Inflammatory macrophage treated with lipopolysaccharide for 1 hour (primary cell): ENCODE results near the gene AMACR.
A peak's percentile ranks its signal among the peaks of the same experiment; 100 is the strongest.

ENCODE experiments used
- DNase-seq, 2 donors: peaks; one replicate each; pipeline ENCODE4 v3.0.0-alpha.2; 2020 to 2022

The AMACR gene

DNA sequence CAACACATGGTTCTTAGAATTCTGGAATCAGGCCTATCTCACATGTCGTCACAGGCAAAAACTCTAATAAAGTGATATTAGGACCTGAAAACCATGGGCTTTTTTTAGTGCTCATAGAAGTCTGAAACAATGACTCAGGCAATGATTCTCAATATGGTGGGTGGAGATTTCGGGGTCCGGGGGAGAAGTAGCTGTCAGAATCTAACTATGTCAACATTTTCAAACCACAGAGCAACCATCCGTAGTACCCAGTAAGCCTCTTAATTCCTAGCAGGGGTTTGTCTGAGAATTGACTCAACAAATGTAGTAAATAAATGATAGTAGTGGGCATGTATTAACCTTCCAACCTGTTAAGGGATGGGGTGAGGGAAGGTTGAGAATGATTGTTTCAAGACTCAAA lies 2.6 kb downstream of the AMACR start:
- DNase-seq: no peak

DNA sequence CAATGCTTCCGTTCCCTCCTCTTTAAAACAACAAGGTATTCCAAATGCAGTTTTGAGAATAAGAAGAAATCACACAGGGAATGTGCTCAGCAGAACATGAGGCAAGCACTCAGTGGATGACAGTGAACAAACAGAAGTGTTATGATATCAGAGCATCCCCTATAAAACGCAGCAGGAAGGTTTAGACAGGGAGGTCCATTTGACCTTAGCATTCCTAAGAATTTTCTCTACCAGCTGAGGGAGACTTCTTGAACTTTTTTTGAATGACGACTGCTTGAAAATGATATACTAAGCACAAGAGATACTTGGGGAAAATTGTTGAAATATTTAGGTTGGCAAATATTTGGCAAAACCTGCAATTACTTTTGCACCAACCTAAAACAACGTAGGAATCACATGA lies 3.9 kb downstream of the AMACR start:
- no peak for DNase-seq

DNA sequence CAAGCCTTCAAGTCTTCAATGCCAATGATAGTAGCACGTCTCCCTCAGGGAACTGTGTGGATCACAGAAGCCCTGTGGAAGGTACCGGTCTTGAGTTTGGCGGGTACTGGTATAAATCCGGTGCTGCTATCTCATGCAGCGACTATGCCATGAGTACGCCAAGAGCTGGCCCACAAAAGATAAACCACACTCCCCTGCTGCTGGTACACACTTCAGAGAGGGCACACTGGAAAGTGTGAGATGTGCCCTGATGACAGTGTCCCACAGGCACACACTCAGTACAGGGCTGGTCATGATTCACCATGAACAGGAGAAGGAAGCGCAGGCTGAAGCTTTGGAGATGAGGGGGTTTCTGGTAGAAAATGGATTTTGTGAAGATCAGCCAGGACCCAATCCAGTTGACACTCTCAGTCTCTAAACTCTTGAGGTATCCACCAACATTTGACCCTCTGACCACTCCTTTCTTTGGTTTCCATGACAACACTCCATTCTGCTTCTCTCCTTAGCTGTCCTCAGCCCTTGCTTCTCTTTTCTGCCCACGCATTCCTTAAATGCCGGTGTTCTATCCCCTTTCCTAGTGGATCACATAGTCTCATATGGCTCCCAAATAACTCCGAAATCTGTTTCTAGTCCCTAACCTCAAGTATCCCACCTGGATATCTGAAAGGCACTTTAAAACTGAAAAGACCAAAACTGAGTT lies 5.1 kb downstream of the AMACR start:
- no peak for DNase-seq

DNA sequence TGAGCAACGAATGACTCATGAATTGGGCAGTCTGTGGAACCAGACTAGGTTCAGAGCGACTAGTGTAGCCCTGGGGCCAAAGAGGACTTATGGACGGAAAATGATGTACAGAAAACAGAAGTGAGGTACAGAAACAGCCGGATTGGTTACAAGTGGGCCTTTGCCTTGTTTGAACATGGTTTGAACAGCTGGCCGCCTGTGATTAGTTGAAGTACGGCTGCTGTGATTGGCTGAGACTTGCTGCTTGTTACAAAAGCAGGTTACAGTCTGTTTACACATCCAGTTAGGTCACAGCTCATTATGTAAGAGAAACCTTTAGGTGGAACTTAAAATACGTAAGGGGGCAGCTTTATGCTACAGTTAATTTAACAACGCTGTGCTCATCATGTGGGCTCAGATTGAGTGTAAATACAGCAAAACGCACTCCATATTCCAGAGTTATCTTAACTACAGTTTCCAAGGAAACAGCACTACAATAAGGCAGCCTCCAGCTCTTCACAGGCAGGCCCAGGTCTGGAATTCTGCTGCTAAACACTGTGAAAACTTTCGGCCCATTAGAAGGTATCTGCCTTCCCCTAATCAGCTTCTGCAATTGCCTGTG lies 6.5 kb downstream of the AMACR start:
- DNase-seq: no peak

DNA sequence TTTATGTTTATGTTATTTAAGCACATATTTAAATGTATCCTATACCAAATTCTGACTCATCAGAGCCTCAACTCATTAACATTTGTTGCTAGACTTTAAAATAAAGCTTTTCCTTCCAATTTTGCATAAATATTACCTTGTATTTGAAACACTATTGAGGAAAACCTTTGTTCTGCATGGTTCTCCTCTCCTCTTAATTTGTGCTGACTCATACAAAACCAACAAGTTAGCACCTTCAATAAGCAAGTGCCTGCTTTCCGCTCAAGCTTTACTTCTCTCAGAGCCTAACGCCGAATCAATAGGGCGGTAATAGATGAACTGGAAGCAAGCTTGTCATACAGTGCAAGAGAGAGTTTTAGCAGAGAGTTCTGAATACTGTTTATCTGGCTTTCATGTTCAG lies 7.9 kb downstream of the AMACR start:
- DNase-seq: no peak

DNA sequence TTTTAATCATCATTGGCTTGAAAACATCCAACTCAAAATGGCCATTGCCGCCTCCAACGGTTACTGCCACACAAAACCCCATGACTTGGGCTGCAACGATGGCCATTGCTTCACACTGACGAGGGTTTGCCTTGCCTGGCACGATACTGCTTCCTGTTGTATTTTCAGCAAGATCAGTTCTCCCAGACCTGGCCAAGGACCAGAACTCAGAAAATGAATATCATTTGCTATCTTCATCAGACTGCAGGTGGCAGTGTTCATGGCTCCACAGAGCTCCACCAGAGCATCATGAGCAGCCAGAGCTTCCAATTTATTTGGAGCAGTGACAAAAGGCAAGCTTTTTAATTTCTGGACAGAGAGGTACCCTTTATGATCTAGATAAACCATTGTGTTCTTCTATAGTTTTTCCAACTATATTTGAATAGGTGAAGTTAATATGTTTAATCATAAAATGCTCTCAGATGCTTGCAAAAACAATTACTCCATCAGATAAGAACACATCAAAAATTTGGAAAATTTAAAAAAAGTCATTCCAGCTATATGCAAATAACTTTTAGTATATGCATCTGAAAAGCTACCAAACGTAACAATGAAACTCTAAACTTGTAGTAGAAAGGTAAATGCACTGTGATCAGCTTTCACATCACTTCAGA lies 10.4 kb downstream of the AMACR start:
- DNase-seq: peak; percentile 26 to 48

DNA sequence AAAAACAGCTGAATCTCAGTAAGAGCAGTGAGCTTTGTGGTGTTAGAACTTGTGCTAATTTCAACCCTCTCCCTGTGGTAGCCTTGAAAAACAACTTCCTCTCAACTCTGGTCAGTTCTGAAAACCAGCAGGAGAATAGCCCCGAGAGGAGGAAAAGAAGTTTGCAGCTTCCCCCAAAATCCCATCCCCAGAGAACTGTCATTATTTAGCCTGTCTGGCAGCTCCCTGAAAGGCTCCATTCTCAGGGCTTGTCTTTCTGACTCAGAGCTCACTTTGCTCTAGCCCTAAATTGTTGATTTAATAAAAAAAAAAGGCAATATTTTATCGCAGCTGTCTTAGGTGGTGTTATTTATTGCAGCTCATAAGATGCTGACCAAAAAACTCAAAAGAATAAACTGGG lies 12.0 kb downstream of the AMACR start:
- DNase-seq: no peak

DNA sequence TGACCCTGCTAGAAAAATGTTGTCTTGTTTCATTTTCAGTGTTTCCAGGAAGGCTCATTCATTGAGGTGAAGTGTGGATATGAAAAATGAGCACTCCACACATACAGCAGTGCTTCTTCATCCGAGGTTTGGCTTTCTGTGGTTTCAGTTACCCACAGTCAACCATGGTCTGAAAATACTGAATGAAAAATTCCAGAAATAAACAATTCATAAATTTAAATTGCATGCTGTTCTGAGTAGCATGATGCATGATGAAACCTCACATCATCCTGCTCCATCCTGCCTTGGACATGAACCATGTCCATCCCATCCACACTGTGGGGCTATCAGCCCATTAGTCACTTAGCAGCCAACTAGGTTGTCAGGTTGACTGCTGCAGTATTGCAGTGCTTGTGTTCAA lies 13.0 kb downstream of the AMACR start:
- no peak for DNase-seq

DNA sequence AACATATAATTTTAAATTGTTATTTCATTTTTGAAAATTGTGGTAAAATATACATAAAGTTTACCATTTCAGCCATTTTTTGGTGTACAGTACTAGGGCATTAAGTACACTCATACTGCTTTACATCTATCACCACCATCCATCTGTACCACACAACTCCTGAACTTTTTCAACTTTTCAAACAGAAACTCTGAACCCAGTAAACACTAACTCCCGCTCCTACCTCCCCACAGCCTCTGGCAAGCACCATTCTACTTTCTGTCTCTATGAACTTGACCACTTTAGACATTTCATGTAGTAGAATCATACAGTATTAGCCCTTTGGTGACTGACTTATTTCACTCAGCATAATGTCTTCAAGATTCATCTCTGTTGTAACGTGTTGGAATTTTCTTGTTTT lies 15.0 kb downstream of the AMACR start:
- DNase-seq: no peak

DNA sequence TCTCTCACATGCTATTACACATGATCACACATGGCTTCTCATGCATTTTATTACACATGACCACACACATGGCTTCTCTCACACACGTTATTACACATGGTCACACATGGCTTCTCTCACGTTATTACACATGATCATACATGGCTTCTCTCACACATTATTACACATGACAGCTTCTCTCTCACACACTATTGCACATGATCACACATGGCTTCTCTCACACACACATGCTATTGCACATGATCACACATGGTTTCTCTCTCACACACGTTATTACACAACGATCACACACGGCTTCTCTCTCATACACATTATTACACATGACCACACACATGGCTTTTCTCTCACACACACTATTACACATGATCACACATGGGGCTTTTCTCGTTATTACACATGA lies 22.4 kb downstream of the AMACR start:
- no peak for DNase-seq

DNA sequence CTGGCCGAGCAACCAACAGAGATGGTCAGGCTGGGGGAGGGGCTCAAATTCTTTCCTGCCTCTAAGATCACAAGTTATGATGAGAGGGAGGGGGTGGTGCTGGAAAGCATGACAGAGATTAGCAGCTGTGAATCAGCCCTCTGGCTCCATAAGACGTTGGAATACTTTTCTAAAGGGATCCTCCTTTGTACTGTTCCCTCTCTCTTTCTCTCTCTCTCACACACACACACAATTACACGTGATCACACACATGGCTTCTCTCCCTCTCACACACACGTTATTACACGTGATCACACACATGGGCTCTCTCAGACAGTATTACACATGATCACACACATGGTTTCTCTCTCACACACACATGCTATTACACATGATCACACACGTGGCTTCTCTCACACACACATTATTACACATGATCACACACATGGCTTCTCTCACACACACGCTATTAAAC lies 23.2 kb downstream of the AMACR start, which contains the start of gene SLC45A2:
SLC45A2 (minus strand) TSS at position 23 of the 454 bp plus-strand sequence. CDS start 110 bp downstream, outside the sequence.
- DNase-seq: no peak

DNA sequence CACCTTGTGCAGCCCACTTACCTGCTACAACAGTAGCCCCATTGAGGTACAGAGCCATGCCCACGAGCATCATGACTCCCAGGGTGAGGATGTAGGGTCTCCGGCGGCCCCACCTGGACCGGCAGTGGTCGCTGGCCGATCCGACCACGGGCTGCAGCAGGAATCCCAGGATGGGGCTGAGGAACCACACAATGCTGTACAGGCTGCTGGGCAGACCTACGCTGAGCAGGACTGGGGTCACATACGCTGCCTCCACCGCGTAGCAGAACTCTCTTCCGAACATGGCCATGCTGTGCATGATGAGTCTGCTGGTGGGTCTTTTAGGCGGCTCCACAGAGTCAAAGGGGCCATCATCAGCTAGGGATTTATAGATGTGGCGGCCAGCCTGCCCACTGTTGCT lies 23.7 kb downstream of the AMACR start:
- DNase-seq: no peak

DNA sequence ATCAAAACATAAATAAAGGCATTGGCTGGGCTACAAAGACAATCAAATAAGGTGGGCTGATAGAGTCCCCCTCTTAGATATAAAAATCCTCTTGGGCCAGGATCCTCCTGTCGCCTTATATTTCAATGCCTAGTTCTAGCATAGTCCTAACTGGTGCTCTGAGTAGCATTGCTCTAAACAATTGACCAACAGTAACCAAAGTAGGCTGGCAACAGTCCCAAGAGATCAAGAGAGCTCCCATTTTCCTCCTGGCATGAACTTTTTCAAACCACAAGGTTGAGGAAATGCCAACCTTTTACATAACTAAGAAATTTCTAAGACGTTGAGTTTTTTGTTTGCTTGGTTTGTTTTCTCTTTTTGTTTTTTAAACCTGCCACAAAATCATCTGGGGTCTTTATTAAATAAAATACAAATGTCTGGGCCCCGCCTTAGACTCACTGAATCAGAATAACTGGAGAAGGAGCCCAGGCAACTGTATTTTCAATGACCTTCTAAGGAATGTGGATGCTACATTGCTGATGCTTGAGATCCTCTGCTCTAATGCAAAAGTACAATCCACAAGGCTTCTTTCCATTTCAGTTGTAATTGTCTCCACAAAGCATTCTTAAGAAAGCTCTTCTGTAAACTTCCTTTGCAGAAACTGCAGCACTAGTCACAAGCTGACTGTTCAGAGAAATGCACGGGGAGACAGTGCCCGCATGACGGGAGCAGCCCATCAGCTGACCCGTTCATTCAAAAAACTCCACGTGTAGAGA lies 26.3 kb downstream of the AMACR start:
- DNase-seq: no peak

DNA sequence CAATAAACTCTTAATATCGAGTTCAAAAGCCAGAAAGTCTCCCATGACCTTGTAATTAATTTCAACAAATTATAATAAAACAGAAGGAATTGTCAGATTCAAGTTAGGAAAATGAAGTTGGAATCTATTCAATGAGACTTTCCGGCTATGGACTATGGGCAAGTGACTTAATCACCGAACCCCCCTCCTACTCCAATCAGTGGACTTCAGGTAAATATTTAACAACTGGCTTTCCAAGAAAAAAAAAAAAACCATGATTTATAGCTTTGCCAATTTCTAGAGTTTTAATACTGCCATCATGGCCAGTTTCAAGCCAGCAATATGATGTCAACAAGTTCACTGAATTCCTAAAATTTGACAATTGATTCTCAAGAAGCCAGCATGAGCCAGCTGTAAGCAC lies 27.8 kb downstream of the AMACR start:
- no peak for DNase-seq

DNA sequence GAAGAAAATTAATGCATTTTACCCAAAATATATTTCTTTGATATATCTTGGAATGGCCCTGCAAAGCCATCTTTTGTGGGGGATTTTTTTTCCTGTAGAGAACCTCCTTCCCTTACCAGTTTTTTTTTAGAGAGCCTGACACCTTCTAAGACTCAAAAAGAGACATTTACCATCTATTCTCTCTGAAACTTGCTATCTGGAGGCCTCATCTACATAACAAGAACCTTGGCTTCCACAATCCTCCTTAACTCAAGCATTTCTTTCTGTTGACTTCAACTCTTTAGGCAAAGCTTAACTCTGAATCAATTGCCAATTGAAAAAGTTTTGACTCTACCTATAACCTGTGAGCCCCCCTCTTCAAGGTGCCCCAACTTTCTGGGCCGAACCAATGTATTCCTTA lies 29.5 kb downstream of the AMACR start:
- DNase-seq: no peak

DNA sequence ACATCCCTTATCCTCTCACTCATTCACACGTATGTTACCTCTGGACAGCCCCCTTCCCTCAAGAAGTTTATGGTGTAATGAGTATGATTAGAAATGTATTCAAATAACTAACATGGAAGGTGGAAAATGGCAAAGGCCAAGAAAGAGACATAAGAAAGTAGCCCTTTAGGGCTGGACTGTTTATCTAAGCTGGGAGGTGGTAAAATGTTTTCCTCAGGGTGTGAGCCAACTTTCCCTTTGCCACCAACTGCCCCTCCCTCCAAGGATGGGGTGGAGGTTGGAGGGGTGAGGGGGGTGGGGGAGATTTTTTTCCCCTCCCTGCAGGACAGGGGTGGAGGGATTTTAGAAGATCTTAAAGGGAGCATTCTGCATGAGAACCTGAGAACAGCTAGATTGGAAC lies 31.5 kb downstream of the AMACR start:
- DNase-seq: no peak

DNA sequence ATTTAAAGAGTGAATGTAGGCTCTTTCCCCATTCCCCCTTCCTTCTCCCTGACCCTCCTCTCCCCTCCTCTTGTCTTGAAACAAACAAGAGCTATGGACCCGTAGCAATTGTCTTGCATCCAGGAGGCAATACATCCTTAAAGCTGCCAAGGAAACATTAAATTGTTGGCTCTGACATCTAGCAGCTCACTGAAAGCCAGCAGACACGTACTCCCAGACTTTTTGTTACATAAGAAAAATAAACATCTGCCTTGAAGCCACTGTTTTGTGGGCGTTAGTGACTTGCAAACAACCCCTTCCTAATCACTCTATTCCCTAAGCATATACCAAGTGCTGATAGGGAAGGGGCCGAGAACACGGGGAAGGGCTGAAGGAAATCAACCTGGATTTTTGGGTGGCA lies 32.0 kb downstream of the AMACR start:
- DNase-seq: no peak

DNA sequence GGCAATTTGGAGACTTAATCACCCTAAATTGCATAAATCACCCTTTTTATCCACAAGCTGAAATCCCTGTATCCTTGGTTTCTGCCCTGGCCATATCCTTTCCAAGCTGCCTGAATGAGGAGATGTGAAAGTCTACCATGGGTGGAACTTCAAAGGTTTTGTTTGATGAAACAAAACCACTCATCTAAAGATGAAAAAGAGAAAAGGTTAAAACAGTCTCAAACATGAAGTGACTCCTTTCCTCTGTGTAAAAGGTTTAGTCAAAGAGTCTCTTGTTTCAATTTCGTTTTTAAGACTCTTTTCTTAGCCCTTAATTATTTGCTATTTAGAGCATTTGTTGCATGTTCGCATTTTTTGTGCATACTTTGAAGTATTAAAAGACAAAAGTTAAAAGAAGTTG lies 34.6 kb downstream of the AMACR start:
- DNase-seq: no peak

DNA sequence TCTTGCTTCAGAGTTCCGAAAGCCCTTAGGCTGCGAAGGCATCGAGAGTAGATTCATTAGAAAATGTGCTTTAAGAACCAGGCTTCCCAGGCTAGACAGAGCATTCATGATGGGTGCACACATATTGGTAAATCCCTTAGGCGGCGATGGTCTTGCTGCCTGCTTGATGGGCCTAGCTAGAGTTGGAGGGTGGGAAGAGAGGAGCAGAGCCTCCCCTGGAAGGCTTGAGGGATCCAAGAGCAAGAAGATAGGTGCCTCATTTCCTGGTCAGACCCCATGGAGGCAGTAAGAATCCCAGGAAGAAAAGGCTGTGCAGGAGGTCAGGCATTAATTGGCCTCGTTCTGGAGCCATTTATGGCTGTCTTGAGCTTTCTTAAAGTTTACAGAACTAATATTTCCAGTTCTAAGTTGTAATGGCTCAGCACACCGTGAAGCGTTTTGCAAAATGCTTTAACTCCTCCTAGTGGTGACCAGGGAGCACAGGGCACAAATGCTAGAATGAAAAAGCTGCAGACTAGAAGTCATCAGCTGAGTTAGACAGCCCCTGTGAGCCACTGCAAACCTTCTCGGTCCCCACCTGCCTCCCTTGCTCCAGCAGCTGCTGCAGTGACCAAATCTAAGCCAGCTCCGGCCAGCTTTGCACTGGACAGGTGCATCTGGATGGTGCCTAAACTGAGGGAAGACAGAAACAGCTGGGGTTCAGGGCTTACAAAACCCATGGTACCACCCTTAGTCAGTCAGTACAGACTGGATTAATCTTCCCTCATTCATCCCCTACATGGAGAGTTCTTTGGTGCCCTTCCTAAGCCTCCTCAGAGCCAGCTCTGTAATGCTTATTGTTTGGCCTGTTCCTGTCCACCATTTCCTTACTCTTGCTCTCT lies 38.0 kb downstream of the AMACR start:
- DNase-seq: no peak

DNA sequence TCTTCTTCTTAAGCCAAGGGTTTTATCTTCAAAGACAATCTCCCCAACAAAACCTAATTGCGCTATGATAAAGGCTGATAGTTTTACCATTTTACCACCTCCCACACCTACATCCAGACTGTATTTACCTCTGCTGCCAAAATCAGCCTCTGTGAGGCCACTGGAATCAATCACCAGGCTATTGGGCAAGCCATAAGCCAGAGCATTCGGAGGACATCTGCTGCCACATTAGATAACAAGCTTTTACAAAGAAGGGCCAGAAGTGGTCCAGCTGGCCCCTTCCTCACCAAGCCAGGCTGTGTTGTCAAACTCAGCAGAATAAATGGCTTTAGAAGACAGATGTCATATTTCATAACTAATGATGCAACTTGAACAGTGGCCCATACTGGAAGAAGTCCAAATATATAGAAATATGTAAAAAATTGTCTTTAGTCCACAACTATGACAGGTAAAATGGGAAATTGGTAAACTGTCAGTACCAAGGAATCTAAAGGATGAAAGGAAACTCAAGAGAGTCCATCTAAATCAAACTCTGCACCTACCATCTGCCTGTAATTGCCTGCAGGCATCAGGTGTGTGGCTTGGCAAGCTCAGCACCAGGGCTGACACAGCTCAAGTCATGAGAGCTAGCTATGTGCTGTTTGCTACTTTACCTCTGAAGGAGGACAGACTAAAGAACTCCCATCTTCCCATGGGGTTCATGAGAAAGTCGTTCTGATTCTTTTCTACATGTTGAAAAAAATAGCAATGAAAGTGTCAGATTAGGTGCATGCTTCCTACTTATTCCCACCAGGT lies 39.4 kb downstream of the AMACR start:
- DNase-seq: no peak

DNA sequence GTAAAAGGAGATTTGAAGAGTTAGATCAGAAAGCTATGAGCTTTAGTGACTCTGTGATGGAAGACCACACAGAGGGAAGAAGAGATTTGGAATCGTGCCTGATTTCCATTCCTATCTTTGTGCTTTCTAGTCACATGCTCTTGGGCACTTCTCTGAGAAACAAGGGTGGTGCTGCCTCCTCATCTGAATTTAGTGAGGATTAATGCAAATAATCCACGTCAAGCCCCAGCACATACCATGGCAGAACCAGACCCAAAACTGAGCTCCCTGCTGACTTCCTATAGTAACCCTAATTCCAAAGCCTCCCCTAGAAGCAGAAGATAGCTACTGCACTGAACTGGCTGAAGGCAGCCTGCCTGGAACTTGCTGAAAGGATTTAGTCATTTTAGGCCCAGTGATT lies 41.0 kb downstream of the AMACR start:
- no peak for DNase-seq
